GM19238 (cell line): Measurements from ENCODE around the gene TMEM127.
"Not testable (repeated sequence)": the region's sequence is repeated elsewhere in the genome, so short reads cannot be mapped to it uniquely, and the experiment has no call there.

ENCODE experiments used
- DNase-seq: peaks from one replicate; pipeline ENCODE4 v3.0.0; 2011; ENCODE audit warnings: low spot score; ENCODE audit not compliant: insufficient read length

TMEM127 gene

GRCh38 chr2:96264656-96265348, 995 bp downstream of the TMEM127 start:
- peak; percentile 58 for DNase-seq

- DNase-seq = no peak
These were observed 1.7 kb downstream of the TMEM127 start for GRCh38 chr2:96264086-96264485.

GRCh38 chr2:96262306-96262705, 3.5 kb downstream of the TMEM127 start:
- DNase-seq = no peak

- DNase-seq = no peak
These were observed 4.3 kb downstream of the TMEM127 start for GRCh38 chr2:96261328-96262003.

GRCh38 chr2:96260387-96261260, 5.2 kb downstream of the TMEM127 start:
- peak; percentile 48 for DNase-seq

- no peak for DNase-seq
These were observed 6.3 kb downstream of the TMEM127 start for GRCh38 chr2:96259497-96259921.

GRCh38 chr2:96258166-96259022, 7.4 kb downstream of the TMEM127 start:
- no peak for DNase-seq

- DNase-seq = not testable (repeated sequence)
These were observed 8.1 kb downstream of the TMEM127 start for GRCh38 chr2:96257744-96258143.

GRCh38 chr2:96256611-96257113, 9.1 kb downstream of the TMEM127 start:
- DNase-seq = no peak

GRCh38 chr2:96254571-96254970, 11.2 kb downstream of the TMEM127 start:
- DNase-seq = no peak

GRCh38 chr2:96253006-96253405, 12.8 kb downstream of the TMEM127 start:
- no peak for DNase-seq

- no peak for DNase-seq
These were observed 13.3 kb downstream of the TMEM127 start for GRCh38 chr2:96252526-96252925.

GRCh38 chr2:96251721-96252292, 14.0 kb downstream of the TMEM127 start:
- DNase-seq = no peak

GRCh38 chr2:96250188-96250587, 15.6 kb downstream of the TMEM127 start:
- no peak for DNase-seq

- no peak for DNase-seq
These were observed 16.1 kb downstream of the TMEM127 start for GRCh38 chr2:96249654-96250053.

- no peak for DNase-seq
These were observed 17.2 kb downstream of the TMEM127 start for GRCh38 chr2:96248624-96249023.

GRCh38 chr2:96247896-96248295, 17.9 kb downstream of the TMEM127 start:
- DNase-seq = no peak

- DNase-seq = no peak
These were observed 18.8 kb downstream of the TMEM127 start for GRCh38 chr2:96247009-96247408.

GRCh38 chr2:96245609-96246390, 20.0 kb downstream of the TMEM127 start:
- no peak for DNase-seq

GRCh38 chr2:96243843-96244242, 22.0 kb downstream of the TMEM127 start:
- no peak for DNase-seq
